GM23338 (cell line): ENCODE measurements around the gene CDHR4. TPM values are rescaled to one million over a fixed set of nuclear protein-coding genes. Genes with fewer than 3 reads are reported as not detected.

Experiments
- ATAC-seq: fragments of 200-7000 bp; cut with Tn5 transposase; 3 replicates; pipeline ENCODE4 v1.9.1; 2020
- DNase-seq: peaks from one replicate; pipeline ENCODE4 v3.0.0-alpha.2; 2015; ENCODE audit warnings: low spot score
- H2AFZ ChIP-seq: fragments of 200-600 bp; sonication (generic); 2 replicates; pipeline ENCODE4 v1.8.0; 2016; ENCODE audit warnings: antibody characterized with exemption, mild to moderate bottlenecking, moderate library complexity
- H3F3A ChIP-seq: fragments of 200-600 bp; sonication (generic); replicated peaks from 2 replicates; pipeline ENCODE4 v1.8.0; 2017; ENCODE audit warnings: antibody characterized with exemption, mixed run types, low read depth
- H3K27ac ChIP-seq: fragments of 200-600 bp; sonication (generic); 2 replicates; pipeline ENCODE4 v1.6.1; 2016; ENCODE audit warnings: low read depth
- H3K27me3 ChIP-seq: fragments of 200-600 bp; sonication (generic); 2 replicates; pipeline ENCODE4 v1.8.0; 2016; ENCODE audit warnings: mild to moderate bottlenecking, mixed run types, moderate library complexity; ENCODE audit not compliant: insufficient read depth
- H3K36me3 ChIP-seq: fragments of 200-600 bp; sonication (generic); 2 replicates; pipeline ENCODE4 v1.8.0; 2016; ENCODE audit warnings: mild to moderate bottlenecking; ENCODE audit not compliant: insufficient read depth
- H3K4me1 ChIP-seq: fragments of 200-600 bp; sonication (generic); 2 replicates; pipeline ENCODE4 v1.8.0; 2016; ENCODE audit warnings: mild to moderate bottlenecking, moderate library complexity; ENCODE audit not compliant: insufficient read depth
- H3K4me2 ChIP-seq: fragments of 200-600 bp; sonication (generic); 2 replicates; pipeline ENCODE4 v1.7.1; 2017; ENCODE audit warnings: mixed run types
- H3K4me3 ChIP-seq: fragments of 200-600 bp; sonication (generic); 2 replicates; pipeline ENCODE4 v1.6.1; 2016; ENCODE audit warnings: mixed run types
- H3K79me2 ChIP-seq: fragments of 200-600 bp; sonication (generic); replicated peaks from 2 replicates; pipeline ENCODE4 v1.8.0; 2017; ENCODE audit warnings: mild to moderate bottlenecking; ENCODE audit not compliant: insufficient read depth
- H3K9me2 ChIP-seq: fragments of 200-600 bp; sonication (generic); 2 replicates; pipeline ENCODE4 v1.8.0; 2017; ENCODE audit not compliant: insufficient read depth
- H4K20me1 ChIP-seq: fragments of 200-600 bp; sonication (generic); replicated peaks from 2 replicates; pipeline ENCODE4 v1.8.0; 2017; ENCODE audit warnings: mild to moderate bottlenecking; ENCODE audit not compliant: insufficient read depth
- H3K27ac Mint-ChIP-seq: 2 replicates; pipeline ENCODE4 v1.8.0; 2020; ENCODE audit warnings: inconsistent platforms, mild to moderate bottlenecking, moderate library complexity, mixed read lengths
- H3K27me3 Mint-ChIP-seq: 3 replicates; pipeline ENCODE4 v1.8.0; 2022; ENCODE audit warnings: low read depth, mild to moderate bottlenecking, moderate library complexity, mixed read lengths, inconsistent platforms; ENCODE audit not compliant: insufficient read depth, poor library complexity
- H3K36me3 Mint-ChIP-seq: 3 replicates; pipeline ENCODE4 v1.8.0; 2021; ENCODE audit warnings: low read depth, mild to moderate bottlenecking, inconsistent platforms, moderate library complexity, mixed read lengths
- H3K4me1 Mint-ChIP-seq: 3 replicates; pipeline ENCODE4 v1.8.0; 2020; ENCODE audit warnings: mild to moderate bottlenecking, inconsistent platforms, mixed read lengths
- H3K4me3 Mint-ChIP-seq: 3 replicates; pipeline ENCODE4 v1.8.0; 2021; ENCODE audit warnings: moderate library complexity, mild to moderate bottlenecking, inconsistent platforms, mixed read lengths
- H3K9me3 Mint-ChIP-seq: 3 replicates; pipeline ENCODE4 v1.8.0; 2020; ENCODE audit warnings: moderate library complexity, mild to moderate bottlenecking, inconsistent platforms, mixed read lengths
- CREB1 ChIP-seq: fragments of 250-450 bp; sonication (Bioruptor Pico); IDR thresholded peaks from 2 replicates; pipeline ENCODE4 v1.5.0; 2020; ENCODE audit warnings: low read depth, mild to moderate bottlenecking, moderate library complexity
- CTCF ChIP-seq, 2 experiments: fragments of 200-600 bp in 1 of 2; sonication (generic) in 1 of 2; conservative IDR thresholded peaks; 2 replicates each; pipeline versions ENCODE4 v1.5.1 to v1.6.1; 2016 to 2017; ENCODE audit warnings: antibody characterized with exemption in 2 of 2, low read depth in 2 of 2, mild to moderate bottlenecking in 2 of 2, moderate library complexity in 1 of 2
- EZH2 ChIP-seq: fragments of 200-600 bp; sonication (generic); IDR thresholded peaks from one replicate; pipeline ENCODE4 v1.8.0; 2017; ENCODE audit warnings: antibody characterized with exemption, mild to moderate bottlenecking, low read depth; ENCODE audit not compliant: unreplicated experiment
- EZH2phosphoT487 ChIP-seq: fragments of 200-600 bp; sonication (generic); IDR thresholded peaks from one replicate; pipeline ENCODE4 v1.8.1; 2018; ENCODE audit warnings: antibody characterized with exemption; ENCODE audit not compliant: unreplicated experiment
- JUNB ChIP-seq: IDR thresholded peaks from one replicate; pipeline ENCODE4 v1.6.1; 2016; ENCODE audit warnings: antibody characterized with exemption; ENCODE audit not compliant: unreplicated experiment
- NANOG ChIP-seq: IDR thresholded peaks from 2 replicates; pipeline ENCODE4 v1.6.1; 2016; ENCODE audit warnings: antibody characterized with exemption, borderline replicate concordance
- POLR2AphosphoS5 ChIP-seq: IDR thresholded peaks from 2 replicates; pipeline ENCODE4 v1.6.1; 2016; ENCODE audit warnings: antibody characterized with exemption, low read depth
- REST ChIP-seq: IDR thresholded peaks from one replicate; pipeline ENCODE4 v1.6.1; 2018; ENCODE audit warnings: antibody characterized with exemption; ENCODE audit not compliant: unreplicated experiment
- STAT1 ChIP-seq: IDR thresholded peaks from one replicate; pipeline ENCODE4 v1.6.1; 2016; ENCODE audit warnings: antibody characterized with exemption; ENCODE audit not compliant: unreplicated experiment
- ZNF114 ChIP-seq: fragments of 250-450 bp; sonication (Bioruptor Pico); IDR thresholded peaks from 2 replicates; pipeline ENCODE4 v1.5.0; 2020; ENCODE audit warnings: mild to moderate bottlenecking, moderate library complexity
- ZNF331 ChIP-seq: fragments of 250-450 bp; sonication (Bioruptor Pico); IDR thresholded peaks from 2 replicates; pipeline ENCODE4 v1.5.0; 2020; ENCODE audit warnings: low read depth, mild to moderate bottlenecking, moderate library complexity
- ZNF462 ChIP-seq: fragments of 250-450 bp; sonication (Bioruptor Pico); IDR thresholded peaks from 2 replicates; pipeline ENCODE4 v1.5.0; 2020; ENCODE audit warnings: mild to moderate bottlenecking, moderate library complexity
- polyA plus RNA-seq: library from polyadenylated mRNA; unstranded; fragments of >200 nt; fragmentation: Nextera tagmentation; extraction: Ambion mirVana; gene quantifications from 2 replicates; pipeline ENCODE4 v1.2.1, GENCODE V29; 2016
- total RNA-seq: library from RNA; depleted of rRNA; stranded (reverse); fragments of >200 nt; shearing (Covaris generic); gene quantifications from 2 replicates; pipeline ENCODE4 v1.2.3, GENCODE V29; 2014

Gene CDHR4
- total and polyA plus RNA-seq, 2 experiments from 2014 or later, result 0.24 to 0.26 TPM

GRCh38 chr3:49787536-49787935 lies 12.1 kb downstream of the CDHR4 start:
- DNase-seq, result no peak
- Histone ChIP-seq H3K79me2 (peaks cover 37% of the 10 kb centered on the region), H3K4me2 (no peak overlapping the region), H3K27me3 (no peaks in the 10 kb centered on the region), H3K4me1 (peaks cover 7% of the 10 kb centered on the region), H3K27ac (no peak overlapping the region), H3K4me3 (no peak overlapping the region), H2AFZ (no peak overlapping the region), H3K36me3 (peaks cover 14% of the 10 kb centered on the region), H3F3A (no peaks in the 10 kb centered on the region; the same call in 1 of the 2 replicates), H4K20me1 (peaks cover 6% of the 10 kb centered on the region; the same call in 1 of the 2 replicates), H3K9me2 (no peaks in the 10 kb centered on the region)
- TF ChIP-seq EZH2, result no peak
- no peak for TF ChIP-seq NANOG
- no peak for TF ChIP-seq STAT1
- no peak for TF ChIP-seq JUNB
- TF ChIP-seq ZNF462 (CRISPR knock-in tag), result no peak
- no peak for TF ChIP-seq POLR2AphosphoS5
- TF ChIP-seq ZNF331 (CRISPR knock-in tag), result no peak
- no peak for TF ChIP-seq CTCF (conservative IDR thresholded peaks at IDR 0.05; ENCODE audit: low read depth in 2 of 2)
- no peak for TF ChIP-seq REST
- TF ChIP-seq ZNF114 (CRISPR knock-in tag), result no peak
- no peak for TF ChIP-seq CREB1 (CRISPR knock-in tag)
- TF ChIP-seq EZH2phosphoT487, result no peak
- Mint-ChIP-seq H3K27ac (no peak overlapping the region; the same call in 1 of the 2 replicates), H3K4me1 (peaks cover 7% of the 10 kb centered on the region), H3K9me3 (no peaks in the 10 kb centered on the region), H3K36me3 (peaks cover 17% of the 10 kb centered on the region), H3K27me3 (peaks cover 5% of the 10 kb centered on the region), H3K4me3 (no peak overlapping the region; the same call in 2 of the 3 replicates)
- ATAC-seq, result no peak
